Stimulated activated CD8-positive, alpha-beta memory T cell treated with anti-CD3 and anti-CD28 coated beads, Interleukin-4, amount 100 ng/mL, for 1 hour (primary cell): ENCODE data around the gene SCAPER.

Source experiments
- DNase-seq, 2 donors: peaks; one replicate each; pipeline ENCODE4 v3.0.0-alpha.2; 2020; ENCODE audit warnings: low read depth in 2 of 2, low spot score in 1 of 2

The SCAPER gene, protein sequence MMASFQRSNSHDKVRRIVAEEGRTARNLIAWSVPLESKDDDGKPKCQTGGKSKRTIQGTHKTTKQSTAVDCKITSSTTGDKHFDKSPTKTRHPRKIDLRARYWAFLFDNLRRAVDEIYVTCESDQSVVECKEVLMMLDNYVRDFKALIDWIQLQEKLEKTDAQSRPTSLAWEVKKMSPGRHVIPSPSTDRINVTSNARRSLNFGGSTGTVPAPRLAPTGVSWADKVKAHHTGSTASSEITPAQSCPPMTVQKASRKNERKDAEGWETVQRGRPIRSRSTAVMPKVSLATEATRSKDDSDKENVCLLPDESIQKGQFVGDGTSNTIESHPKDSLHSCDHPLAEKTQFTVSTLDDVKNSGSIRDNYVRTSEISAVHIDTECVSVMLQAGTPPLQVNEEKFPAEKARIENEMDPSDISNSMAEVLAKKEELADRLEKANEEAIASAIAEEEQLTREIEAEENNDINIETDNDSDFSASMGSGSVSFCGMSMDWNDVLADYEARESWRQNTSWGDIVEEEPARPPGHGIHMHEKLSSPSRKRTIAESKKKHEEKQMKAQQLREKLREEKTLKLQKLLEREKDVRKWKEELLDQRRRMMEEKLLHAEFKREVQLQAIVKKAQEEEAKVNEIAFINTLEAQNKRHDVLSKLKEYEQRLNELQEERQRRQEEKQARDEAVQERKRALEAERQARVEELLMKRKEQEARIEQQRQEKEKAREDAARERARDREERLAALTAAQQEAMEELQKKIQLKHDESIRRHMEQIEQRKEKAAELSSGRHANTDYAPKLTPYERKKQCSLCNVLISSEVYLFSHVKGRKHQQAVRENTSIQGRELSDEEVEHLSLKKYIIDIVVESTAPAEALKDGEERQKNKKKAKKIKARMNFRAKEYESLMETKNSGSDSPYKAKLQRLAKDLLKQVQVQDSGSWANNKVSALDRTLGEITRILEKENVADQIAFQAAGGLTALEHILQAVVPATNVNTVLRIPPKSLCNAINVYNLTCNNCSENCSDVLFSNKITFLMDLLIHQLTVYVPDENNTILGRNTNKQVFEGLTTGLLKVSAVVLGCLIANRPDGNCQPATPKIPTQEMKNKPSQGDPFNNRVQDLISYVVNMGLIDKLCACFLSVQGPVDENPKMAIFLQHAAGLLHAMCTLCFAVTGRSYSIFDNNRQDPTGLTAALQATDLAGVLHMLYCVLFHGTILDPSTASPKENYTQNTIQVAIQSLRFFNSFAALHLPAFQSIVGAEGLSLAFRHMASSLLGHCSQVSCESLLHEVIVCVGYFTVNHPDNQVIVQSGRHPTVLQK (N-terminal part only)

DNA sequence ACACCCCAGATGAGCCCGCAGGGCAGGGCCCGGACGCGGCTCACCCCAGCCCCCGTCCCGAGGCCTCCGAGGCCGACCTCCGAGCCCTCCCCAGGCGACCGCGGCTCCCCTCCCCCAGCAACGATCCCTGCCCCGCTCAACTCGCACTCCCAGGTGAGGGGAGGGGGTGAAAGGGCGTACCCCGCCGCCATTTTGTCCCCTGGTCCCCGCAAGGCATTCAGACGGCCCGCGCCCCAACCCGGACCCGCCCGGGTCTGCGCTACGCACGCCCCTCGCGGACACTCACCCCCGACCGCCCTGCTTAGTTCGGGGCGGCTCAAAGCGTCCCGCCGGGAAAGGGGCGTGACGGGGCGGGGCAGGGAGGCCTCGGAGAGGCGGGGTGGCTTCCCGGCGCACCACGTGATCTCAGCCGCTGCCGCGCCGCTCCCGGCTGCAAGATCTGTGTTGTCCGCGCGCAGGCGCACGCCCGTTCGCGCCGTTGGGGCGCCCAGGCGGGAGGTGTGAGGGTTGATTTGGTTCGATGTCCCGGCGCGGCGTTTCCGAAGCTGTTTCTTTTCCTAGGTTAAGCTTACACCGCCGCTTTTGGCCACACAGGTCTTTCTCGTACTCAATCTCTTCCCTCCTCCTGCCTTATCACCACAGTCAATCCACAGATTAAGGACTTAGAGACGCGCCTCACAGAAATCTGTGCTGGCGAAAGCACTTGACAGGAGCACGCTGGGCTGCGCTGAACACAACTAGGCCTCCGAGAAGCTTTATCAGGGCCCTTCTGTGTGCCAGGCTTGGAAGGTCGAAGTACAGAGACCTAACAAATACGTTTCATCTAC, at the start of gene SCAPER:
TSS of gene SCAPER (minus strand) at position 328 of the 827 bp plus-strand sequence. CDS start 21,523 bp downstream, outside the sequence.
- peak; percentile 82 to 84 for DNase-seq

- DNase-seq, result no peak
These were observed 49.6 kb upstream of the SCAPER start for GRCh38 chr15:76954744-76955143.

DNA sequence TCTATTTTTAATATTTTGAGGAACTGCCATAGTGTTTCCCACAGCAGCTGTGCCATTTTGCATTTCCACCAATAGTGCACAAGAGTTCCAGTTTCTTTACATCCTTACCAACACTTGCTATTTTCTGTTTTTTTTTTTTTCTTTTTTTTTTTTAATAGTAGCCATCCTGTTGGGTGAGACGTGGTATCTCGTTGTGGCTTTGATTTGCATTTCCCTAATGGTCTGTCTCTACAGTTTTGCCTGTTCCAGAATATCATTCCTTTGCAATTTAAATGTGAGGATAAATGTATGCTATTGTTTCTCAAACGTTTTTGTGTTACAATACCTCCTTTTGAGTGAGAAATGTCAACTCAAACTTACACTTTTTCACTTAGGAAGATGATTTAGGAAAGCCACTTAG, 48.8 kb upstream of the SCAPER start:
- DNase-seq, result no peak

GRCh38 chr15:76951220-76951619, 46.1 kb upstream of the SCAPER start:
- DNase-seq, result no peak

GRCh38 chr15:76947454-76947853, 42.3 kb upstream of the SCAPER start:
- no peak for DNase-seq

DNA sequence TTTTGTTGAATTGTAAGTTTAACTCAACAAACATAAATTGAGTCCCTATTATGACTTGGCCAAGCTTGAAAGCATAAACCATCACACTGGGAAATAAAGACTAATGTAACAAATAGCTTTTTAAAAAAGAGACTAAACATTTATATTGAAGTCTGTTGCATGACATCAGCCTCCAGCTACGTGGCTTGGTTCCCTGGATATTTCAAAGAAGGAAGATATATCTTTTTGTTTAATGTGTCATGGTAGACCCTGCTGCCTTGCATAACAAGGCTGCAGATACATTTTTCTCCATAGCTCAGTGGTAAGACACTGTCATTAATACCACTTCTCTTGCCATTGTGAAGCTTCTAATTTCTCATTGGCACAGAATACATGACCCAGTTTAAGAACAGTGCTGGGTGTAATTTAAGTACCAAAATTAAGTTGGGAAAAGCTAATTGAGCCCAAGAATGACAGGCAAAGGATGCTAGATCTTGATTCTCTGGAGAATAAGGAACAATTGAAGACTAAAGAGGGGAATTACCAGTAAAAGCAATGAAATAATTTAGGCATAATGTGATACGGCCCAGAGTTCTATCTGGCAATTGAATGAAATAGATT, 40.5 kb upstream of the SCAPER start:
- no peak for DNase-seq

DNA sequence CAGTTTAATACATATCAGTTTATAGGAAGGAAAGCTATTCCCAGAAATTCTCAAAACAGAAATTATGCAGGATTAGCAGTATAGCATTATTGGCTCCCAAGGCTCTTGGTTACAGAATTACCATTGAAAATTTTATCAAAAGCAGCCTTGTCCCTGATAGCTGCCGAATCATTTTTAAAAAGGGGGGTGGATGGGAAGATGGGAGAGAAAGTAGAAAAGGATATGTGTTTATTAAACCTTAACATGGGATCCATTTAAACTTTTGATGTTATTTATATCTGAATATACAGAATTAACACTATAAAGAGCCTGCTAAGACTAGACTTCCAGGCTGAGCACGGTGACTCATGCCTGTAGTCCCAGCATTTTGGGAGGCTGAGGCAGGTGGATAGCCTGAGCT, 37.2 kb upstream of the SCAPER start:
- DNase-seq, result no peak

DNA sequence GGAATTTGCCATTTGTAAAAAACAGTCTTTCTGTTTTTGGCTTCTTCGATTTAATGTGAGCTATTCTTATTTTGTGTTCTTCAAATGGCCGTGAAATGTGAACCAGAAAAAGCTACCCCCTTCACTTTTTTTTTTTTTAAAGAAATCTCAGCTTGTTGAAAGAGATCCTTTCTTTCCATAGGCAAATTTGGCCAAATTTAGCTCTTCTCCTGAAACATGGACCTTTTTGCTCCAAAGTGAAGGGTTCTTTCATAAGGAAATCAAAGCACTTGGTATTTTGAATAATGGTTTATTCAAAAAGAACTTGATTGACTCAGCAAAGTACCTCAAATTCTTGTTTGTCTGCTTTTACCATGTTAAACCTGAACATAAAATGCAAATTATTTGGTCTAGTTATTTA, 36.5 kb upstream of the SCAPER start:
- no peak for DNase-seq

DNA sequence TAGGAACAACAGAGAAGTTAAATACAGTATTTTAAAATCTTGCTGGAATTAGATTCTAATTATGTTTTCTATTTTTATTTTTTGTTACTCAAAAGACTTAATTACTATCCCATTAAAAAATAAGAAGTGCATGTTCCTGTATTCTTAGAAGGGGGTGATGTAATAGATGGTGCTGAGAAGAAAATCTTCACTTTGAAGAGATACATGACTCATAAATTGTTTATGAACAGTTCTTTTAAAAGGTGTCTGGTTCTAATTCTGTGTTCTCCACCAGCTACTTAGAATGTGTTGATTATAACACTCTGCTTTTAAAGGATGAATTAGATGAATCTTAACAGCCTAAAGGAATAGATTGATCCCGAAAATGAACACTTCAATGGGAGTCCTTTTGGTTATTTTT, 34.6 kb upstream of the SCAPER start:
- no peak for DNase-seq

DNA sequence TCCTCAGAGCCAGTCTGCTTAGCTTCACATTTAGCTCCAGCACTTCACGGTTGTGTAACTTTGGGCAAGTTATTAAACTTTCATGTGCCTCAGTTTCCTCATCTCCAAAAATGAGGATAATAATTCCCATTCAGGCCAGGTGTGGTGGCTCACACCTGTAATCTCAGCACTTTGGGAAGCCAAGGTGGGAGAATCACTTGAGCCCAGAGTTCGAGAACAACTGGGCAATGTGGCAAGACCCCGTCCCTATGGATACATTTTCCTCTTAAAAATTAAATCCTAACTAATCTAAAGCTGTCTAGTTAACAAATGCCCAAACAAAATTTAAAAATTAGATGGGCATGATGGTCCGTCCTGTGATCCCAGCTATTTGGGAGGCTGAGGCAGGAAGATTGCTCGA, 33.6 kb upstream of the SCAPER start:
- no peak for DNase-seq

GRCh38 chr15:76936671-76937070, 31.5 kb upstream of the SCAPER start:
- no peak for DNase-seq

DNA sequence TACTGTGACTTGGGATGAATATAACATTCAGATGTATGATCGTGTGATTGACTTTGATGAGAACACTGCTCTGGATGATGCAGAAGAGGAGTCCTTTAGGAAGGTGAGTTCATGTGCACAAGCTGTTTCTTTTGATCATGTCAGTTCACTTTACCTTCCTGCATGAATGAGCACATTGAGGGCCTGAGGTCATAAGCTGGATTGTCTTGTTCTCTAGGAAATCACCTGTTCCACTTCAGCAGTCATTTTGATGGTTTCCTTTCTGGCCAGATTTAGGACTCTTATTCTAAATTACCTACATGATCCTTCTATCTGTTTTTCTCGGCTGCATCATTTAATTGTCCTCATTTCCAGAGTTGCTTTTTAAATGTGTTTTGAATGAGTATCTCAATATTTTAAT, 30.5 kb upstream of the SCAPER start:
- no peak for DNase-seq

DNA sequence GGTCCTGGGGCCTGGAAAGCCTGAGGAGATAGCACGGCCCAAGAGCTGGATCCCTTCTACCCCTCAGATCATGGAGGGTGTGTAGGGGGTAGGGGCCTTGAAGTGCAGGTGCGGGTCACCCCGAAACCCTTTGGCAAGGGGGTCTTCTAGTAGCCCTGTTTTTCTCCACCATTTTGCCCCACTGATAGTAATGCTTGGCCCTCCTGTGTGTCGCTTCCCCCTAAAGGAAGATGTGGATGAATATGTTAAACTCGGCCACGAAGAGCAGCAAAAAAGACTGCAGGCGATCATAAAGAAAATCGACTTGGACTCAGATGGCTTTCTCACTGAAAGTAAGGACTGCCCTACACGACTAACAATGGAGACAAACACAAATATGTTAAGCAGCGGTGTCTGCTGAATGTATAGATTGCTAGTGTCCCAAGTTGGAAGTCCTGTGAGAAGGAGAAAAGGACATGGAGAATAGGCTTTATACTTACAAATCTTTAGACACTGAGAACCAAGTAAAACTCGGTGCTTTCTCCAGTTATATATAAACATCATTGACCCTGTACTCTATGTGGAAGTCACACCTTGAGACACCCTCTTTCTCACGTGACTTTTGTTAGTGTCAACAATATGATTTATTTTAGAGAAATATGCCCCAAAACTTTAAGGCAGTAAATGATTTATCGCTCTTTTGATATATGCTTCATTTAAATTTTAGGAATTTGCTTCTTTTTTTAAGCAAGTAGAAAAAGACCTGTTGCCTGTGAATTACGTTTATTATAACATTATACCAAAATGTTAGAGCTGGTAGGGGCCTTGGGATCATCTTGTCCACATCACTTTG, 27.2 kb upstream of the SCAPER start:
- DNase-seq, result no peak

DNA sequence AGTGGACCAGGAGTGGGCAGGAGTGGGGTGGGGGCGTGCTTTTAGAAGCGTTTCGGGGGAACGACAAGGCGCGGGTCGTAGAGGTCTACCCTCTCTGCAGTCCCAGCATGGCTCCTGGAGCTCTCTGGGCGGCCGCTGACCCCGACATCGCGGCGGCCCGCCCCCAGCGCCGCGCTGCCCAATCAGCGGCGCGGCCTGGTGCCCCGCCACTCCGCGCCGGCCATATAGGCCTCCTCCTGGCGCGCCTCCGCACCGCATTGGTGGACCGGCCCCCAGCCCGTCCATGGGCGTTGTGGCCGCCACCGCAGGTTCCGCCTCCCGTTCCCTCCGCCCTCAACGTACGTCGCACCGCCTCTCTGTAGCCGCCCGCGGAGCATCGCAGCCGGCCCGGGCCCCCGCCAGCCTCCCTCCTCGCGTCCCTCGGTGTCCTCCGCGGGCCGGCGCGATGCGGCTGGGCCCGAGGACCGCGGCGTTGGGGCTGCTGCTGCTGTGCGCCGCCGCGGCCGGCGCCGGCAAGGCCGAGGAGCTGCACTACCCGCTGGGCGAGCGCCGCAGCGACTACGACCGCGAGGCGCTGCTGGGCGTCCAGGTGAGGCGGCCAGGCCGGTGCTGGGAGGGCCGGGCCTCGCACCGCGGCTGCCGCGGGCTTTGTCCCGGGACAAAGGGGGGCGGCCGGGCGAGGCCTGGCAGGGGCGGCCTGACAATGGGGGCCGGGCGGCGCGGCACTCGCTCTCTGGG, 26.4 kb upstream of the SCAPER start, which contains the start of gene RCN2:
TSS of gene RCN2 (plus strand) at position 353 of the 738 bp plus-strand sequence. CDS start at position 446, 93 bp downstream.
- DNase-seq, result peak; percentile 82 to 84

DNA sequence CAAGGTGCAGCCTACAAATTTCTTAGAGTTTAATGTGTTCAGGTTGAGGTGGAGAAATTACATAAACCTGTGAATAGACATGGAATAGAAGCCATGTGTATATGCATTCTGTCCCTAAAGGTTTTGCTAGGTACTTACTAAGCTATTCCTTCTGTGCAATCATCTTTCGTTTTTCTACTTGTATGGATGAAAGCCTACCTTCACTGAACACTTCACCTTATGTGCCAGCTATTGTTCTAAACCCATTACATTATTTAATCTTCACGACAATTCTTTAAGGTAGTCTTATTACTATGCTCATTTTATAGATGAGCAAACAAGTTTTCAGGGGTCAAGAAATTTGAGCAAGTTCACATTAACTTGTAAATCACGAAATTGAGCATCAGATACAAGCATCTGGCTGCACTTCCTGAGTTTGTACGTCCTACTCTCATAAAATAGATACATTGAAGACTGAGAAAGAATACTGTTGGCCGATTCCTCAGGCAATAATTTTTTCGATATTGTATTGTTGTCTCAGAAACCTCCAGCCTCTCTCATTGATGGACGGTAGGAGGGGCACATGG, 25.8 kb upstream of the SCAPER start:
- DNase-seq, result no peak

- no peak for DNase-seq
These were observed 24.0 kb upstream of the SCAPER start for GRCh38 chr15:76929011-76929760.

GRCh38 chr15:76928201-76928600, 23.1 kb upstream of the SCAPER start:
- DNase-seq, result no peak
